ENCODE measurements around the gene PRKCQ. TPM values are rescaled to one million over a fixed set of nuclear protein-coding genes. Genes with fewer than 3 reads are reported as not detected.
A peak's percentile ranks its signal among the peaks of the same experiment; 100 is the strongest.

The PRKCQ gene
- polyA plus RNA-seq, 1 donor (not counting 4 experiments of a cell fraction or from before 2014, with no cell fraction given) = 7.5 TPM

DNA sequence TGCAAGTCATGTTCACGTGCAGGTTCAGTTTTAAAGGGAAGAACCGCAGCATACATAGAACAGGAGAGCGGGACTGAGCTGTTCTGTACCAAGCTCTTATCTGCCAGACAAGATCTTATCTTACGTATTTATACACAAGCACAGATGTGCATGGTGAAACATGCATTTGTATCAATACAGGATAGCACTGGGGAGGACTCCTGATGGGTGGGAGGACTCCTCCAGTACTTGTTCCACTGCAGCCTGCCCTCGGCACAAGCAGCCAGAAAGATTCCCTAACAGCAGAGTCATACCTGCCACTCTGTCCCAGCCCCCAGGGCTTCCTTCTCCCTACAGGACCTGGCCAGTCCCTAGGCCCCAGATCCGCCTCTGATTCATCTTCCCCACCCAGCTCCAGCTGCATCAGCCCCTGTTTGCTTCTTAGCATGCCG, 13.2 kb upstream of the PRKCQ start:
- peaks cover 23% of the 10 kb centered on the region for H3K4me1 ChIP-seq (ENCODE audit: control insufficient read depth, extremely low read depth, insufficient read depth, low read length)
- no peaks in the 10 kb centered on the region for H3K27me3 ChIP-seq (ENCODE audit: control insufficient read depth, extremely low read depth, insufficient read depth, low read length)
- no peaks in the 10 kb centered on the region for H3K9me1 ChIP-seq (ENCODE audit: control insufficient read depth, extremely low read depth, insufficient read depth, low read length)
- dilution Hi-C loops (cut with MboI; ENCODE audit: extremely low pct_ligation_motif_present, low sequenced_read_pairs) = no loop called here
- no peak overlapping the region for H3K4me3 ChIP-seq (ENCODE audit: control insufficient read depth in 2 of 3, extremely low read depth in 1 of 3, insufficient read depth in 2 of 3, low read depth in 1 of 3, low read length in 3 of 3)
- no peaks in the 10 kb centered on the region for H3K36me3 ChIP-seq (ENCODE audit: control insufficient read depth in 2 of 2, extremely low read depth in 1 of 2, insufficient read depth in 2 of 2, low read length in 2 of 2)
- H3K9ac ChIP-seq (ENCODE audit: control insufficient read depth, extremely low read depth, insufficient read depth, low read length) = no peak overlapping the region
- peak overlapping the region; percentile 72 for H2AFZ ChIP-seq (ENCODE audit: control insufficient read depth, low read length)
- H3K4me2 ChIP-seq (ENCODE audit: control insufficient read depth, extremely low read depth, insufficient read depth, low read depth, low read length) = peak overlapping the region; percentile 22
- H4K20me1 ChIP-seq (ENCODE audit: control insufficient read depth, extremely low read depth, insufficient read depth, low read length) = no peaks in the 10 kb centered on the region
- FAIRE-seq (peak; percentile 98), DNase-seq (ENCODE audit: low read depth, low spot score) (peak; percentile 88)
- no peaks in the 10 kb centered on the region for H3K9me3 ChIP-seq (ENCODE audit: control insufficient read depth, low read depth, low read length)
- H3K27ac ChIP-seq (ENCODE audit: control insufficient read depth, insufficient read depth, low read length) = peak overlapping the region; percentile 42
- no peak for TF ChIP-seq EZH2 (IDR thresholded peaks at IDR 0.05; ENCODE audit: low read length)
- TF ChIP-seq, protein P1, sequence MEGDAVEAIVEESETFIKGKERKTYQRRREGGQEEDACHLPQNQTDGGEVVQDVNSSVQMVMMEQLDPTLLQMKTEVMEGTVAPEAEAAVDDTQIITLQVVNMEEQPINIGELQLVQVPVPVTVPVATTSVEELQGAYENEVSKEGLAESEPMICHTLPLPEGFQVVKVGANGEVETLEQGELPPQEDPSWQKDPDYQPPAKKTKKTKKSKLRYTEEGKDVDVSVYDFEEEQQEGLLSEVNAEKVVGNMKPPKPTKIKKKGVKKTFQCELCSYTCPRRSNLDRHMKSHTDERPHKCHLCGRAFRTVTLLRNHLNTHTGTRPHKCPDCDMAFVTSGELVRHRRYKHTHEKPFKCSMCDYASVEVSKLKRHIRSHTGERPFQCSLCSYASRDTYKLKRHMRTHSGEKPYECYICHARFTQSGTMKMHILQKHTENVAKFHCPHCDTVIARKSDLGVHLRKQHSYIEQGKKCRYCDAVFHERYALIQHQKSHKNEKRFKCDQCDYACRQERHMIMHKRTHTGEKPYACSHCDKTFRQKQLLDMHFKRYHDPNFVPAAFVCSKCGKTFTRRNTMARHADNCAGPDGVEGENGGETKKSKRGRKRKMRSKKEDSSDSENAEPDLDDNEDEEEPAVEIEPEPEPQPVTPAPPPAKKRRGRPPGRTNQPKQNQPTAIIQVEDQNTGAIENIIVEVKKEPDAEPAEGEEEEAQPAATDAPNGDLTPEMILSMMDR (optimal IDR thresholded peaks at IDR 0.05 in 1 of 3, IDR thresholded peaks at IDR 0.05 in 1 of 3, conservative IDR thresholded peaks at IDR 0.05 in 1 of 3; ENCODE audit: extremely low read depth in 1 of 3, insufficient read depth in 2 of 3, low read length in 3 of 3) = no peak
- no peaks in the 10 kb centered on the region for H3K79me2 ChIP-seq (ENCODE audit: control insufficient read depth, insufficient read depth, low read length)

DNA sequence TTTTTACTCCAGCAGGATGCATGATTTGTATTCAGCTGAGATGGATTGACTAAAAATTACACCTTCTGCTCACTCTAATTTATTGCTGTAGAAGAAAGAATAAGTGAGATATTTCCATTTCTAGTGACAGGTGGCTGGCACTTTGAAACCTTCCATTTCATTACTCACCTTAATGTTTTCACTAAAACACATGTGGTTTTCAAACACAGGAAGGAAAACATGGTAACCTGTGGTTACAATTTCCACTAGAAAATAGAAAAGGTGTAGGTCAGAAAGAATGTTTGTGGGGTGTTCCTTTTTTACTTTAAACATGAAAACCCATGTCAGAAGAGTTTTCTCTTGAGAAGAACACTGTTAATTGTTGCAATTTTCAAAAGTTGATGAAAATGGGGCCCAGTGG, 12.0 kb upstream of the PRKCQ start:
- Histone ChIP-seq H3K4me2 (ENCODE audit: control insufficient read depth, extremely low read depth, insufficient read depth, low read depth, low read length) (no peak overlapping the region), H2AFZ (ENCODE audit: control insufficient read depth, low read length) (no peak overlapping the region), H3K79me2 (ENCODE audit: control insufficient read depth, insufficient read depth, low read length) (no peaks in the 10 kb centered on the region), H3K9ac (ENCODE audit: control insufficient read depth, extremely low read depth, insufficient read depth, low read length) (no peak overlapping the region), H3K4me1 (ENCODE audit: control insufficient read depth, extremely low read depth, insufficient read depth, low read length) (peaks cover 23% of the 10 kb centered on the region), H3K9me1 (ENCODE audit: control insufficient read depth, extremely low read depth, insufficient read depth, low read length) (no peaks in the 10 kb centered on the region), H3K27me3 (ENCODE audit: control insufficient read depth, extremely low read depth, insufficient read depth, low read length) (no peaks in the 10 kb centered on the region), H4K20me1 (ENCODE audit: control insufficient read depth, extremely low read depth, insufficient read depth, low read length) (no peaks in the 10 kb centered on the region), H3K4me3 (ENCODE audit: control insufficient read depth in 2 of 3, extremely low read depth in 1 of 3, insufficient read depth in 2 of 3, low read depth in 1 of 3, low read length in 3 of 3) (no peak overlapping the region), H3K9me3 (ENCODE audit: control insufficient read depth, low read depth, low read length) (no peaks in the 10 kb centered on the region), H3K27ac (ENCODE audit: control insufficient read depth, insufficient read depth, low read length) (no peak overlapping the region), H3K36me3 (ENCODE audit: control insufficient read depth in 2 of 2, extremely low read depth in 1 of 2, insufficient read depth in 2 of 2, low read length in 2 of 2) (no peaks in the 10 kb centered on the region)
- TF ChIP-seq, protein P1 (optimal IDR thresholded peaks at IDR 0.05 in 1 of 3, IDR thresholded peaks at IDR 0.05 in 1 of 3, conservative IDR thresholded peaks at IDR 0.05 in 1 of 3; ENCODE audit: extremely low read depth in 1 of 3, insufficient read depth in 2 of 3, low read length in 3 of 3) = no peak
- no peak for TF ChIP-seq EZH2 (IDR thresholded peaks at IDR 0.05; ENCODE audit: low read length)
- FAIRE-seq (no peak), DNase-seq (ENCODE audit: low read depth, low spot score) (no peak)
- dilution Hi-C loops (cut with MboI; ENCODE audit: extremely low pct_ligation_motif_present, low sequenced_read_pairs) = no loop called here

All from keratinocyte (primary cell).